Measurements from ENCODE around the gene PCDHAC2. TPM values are rescaled to one million over a fixed set of nuclear protein-coding genes. Genes with fewer than 3 reads are reported as not detected.

The PCDHAC2 gene
- total RNA-seq, 2 donors from 2014 or later = not detected

DNA sequence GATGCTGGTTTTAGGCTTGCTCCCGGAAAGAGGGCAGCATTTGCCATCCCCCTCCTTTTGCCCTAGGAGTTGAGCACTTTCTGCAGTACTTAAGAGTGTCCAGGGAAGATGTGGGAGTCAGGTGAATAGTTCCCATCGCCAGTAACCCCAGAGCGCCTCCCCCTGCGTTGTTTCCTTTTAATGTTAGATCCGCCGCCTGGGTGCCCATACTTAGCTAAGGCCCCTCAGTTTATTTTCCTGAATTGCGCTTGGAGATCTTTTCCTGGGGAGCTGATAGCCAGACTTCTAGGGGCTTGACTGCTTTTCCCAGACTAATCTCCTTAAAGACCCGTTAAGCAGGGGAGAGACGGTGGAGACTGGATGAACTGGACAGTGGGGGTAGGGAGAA, 377 bp upstream of the PCDHAC2 start:
- Mint-ChIP-seq H3K27me3 (peaks cover 64% of the 10 kb centered on the region), H3K4me1 (peaks cover 5% of the 10 kb centered on the region), H3K36me3 (ENCODE audit: low read depth) (peaks cover 2% of the 10 kb centered on the region), H3K4me3 (peak overlapping the region; percentile 64), H3K27ac (no peak overlapping the region)
- DNase-seq (no peak), ATAC-seq (no peak)
- H3K9me3 ChIP-seq (ENCODE audit: control insufficient read depth, low read length, poor library complexity, severe bottlenecking) = no peaks in the 10 kb centered on the region

DNA sequence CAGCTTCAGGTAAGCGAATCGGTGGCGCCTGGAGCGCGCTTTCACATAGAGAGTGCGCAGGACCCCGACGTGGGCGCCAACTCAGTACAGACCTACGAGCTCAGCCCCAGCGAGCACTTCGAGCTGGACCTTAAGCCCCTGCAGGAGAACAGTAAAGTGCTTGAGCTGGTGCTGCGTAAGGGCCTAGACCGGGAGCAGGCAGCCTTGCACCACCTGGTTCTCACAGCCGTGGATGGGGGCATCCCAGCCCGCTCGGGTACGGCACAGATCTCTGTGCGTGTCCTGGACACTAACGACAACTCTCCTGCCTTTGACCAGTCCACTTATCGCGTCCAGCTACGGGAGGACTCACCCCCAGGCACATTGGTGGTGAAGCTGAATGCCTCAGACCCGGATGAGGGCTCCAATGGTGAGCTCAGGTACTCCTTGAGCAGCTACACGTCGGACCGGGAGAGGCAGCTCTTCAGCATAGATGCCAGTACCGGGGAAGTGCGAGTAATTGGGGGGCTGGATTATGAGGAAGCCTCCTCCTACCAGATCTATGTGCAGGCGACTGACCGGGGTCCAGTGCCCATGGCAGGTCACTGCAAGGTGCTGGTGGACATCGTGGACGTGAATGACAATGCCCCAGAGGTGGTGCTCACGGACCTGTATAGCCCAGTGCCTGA, 1.1 kb downstream of the PCDHAC2 start:
- H3K36me3 Mint-ChIP-seq (ENCODE audit: low read depth) = peaks cover 2% of the 10 kb centered on the region
- H3K9me3 ChIP-seq (ENCODE audit: control insufficient read depth, low read length, poor library complexity, severe bottlenecking) = no peaks in the 10 kb centered on the region
- peak overlapping the region; percentile 19 for H3K4me3 Mint-ChIP-seq
- H3K27me3 Mint-ChIP-seq = peaks cover 65% of the 10 kb centered on the region
- H3K4me1 Mint-ChIP-seq = peaks cover 5% of the 10 kb centered on the region
- ATAC-seq = no peak
- no peak overlapping the region for H3K27ac Mint-ChIP-seq
- DNase-seq = no peak

DNA sequence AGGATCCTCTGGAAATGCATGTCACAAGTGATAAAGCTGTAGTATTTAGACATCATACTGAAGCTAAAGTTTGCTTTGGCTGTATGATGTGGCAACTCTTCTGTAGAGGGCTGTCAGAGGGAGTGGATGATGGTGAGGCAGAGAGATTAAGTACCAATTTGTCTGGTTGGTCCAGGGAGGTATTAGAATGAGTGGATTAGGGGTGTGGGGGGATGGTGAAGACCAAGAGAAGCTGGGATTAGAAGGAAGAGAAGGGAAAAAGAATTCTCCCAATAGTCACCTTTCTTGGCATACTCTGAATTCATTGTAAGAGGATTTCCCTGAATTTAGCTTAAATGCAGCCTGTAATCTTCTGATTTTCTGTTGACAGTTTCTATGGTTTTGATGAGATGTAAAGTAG, 3.6 kb downstream of the PCDHAC2 start:
- Mint-ChIP-seq H3K36me3 (ENCODE audit: low read depth) (peaks cover 2% of the 10 kb centered on the region), H3K4me3 (no peak overlapping the region), H3K27me3 (peaks cover 51% of the 10 kb centered on the region), H3K27ac (no peak overlapping the region), H3K4me1 (peaks cover 5% of the 10 kb centered on the region)
- no peaks in the 10 kb centered on the region for H3K9me3 ChIP-seq (ENCODE audit: control insufficient read depth, low read length, poor library complexity, severe bottlenecking)
- ATAC-seq (no peak), DNase-seq (no peak)

DNA sequence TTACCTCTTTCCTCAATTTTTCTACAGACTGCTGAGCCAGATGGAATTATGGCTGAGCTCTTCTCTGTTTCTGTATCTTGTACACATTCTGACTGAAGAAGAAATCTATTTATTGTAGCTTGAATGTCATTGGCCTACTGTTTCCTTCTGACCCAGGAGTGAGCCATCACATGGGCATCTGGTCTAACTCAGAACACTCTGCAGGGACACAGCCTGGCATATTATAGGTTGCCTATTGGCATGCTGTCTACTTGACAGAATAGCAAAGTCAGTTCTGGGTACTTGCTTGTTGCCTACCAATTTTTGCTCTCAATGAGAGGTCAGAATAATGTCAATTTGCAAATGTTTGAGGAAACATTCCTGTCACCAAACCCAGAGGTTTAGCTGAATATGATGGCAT, 7.3 kb downstream of the PCDHAC2 start:
- H3K36me3 Mint-ChIP-seq (ENCODE audit: low read depth) = no peaks in the 10 kb centered on the region
- peaks cover 2% of the 10 kb centered on the region for H3K4me1 Mint-ChIP-seq
- ATAC-seq (no peak), DNase-seq (no peak)
- no peak overlapping the region for H3K27ac Mint-ChIP-seq
- H3K27me3 Mint-ChIP-seq = peaks cover 34% of the 10 kb centered on the region
- no peak overlapping the region for H3K4me3 Mint-ChIP-seq
- H3K9me3 ChIP-seq (ENCODE audit: control insufficient read depth, low read length, poor library complexity, severe bottlenecking) = no peaks in the 10 kb centered on the region

- Mint-ChIP-seq H3K4me3 (no peak overlapping the region), H3K4me1 (no peaks in the 10 kb centered on the region), H3K27ac (no peak overlapping the region), H3K36me3 (ENCODE audit: low read depth) (no peaks in the 10 kb centered on the region), H3K27me3 (peaks cover 12% of the 10 kb centered on the region)
- ATAC-seq (no peak), DNase-seq (no peak)
- H3K9me3 ChIP-seq (ENCODE audit: control insufficient read depth, low read length, poor library complexity, severe bottlenecking) = no peaks in the 10 kb centered on the region
Observed at GRCh38 chr5:140977003-140977402, 10.7 kb downstream of the PCDHAC2 start.

DNA sequence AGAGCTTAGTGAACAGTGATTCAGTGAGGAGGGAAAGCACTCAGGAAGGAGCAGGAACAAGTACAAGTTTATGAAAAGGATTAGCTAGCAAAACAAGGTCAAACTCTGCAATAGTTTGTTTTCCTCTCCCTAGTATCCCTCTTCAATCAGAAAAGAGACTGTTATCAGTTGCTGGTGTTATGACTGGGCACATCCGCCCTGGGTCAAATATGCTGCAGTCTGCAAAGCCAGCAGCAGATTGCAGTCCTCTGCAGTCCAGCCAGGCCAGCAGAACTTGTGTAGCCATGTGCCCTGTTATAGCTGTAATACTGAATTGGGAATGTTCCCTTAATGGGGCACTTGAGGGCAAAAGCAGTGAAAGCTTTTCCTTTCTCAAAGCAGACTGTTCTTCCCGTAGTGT, 12.0 kb downstream of the PCDHAC2 start:
- DNase-seq = no peak
- no peaks in the 10 kb centered on the region for H3K9me3 ChIP-seq (ENCODE audit: control insufficient read depth, low read length, poor library complexity, severe bottlenecking)
- Mint-ChIP-seq H3K27me3 (peaks cover 12% of the 10 kb centered on the region), H3K27ac (no peak overlapping the region), H3K4me3 (no peak overlapping the region), H3K4me1 (no peaks in the 10 kb centered on the region), H3K36me3 (ENCODE audit: low read depth) (no peaks in the 10 kb centered on the region)
- ATAC-seq = no peak

GRCh38 chr5:140978983-140979382, 12.7 kb downstream of the PCDHAC2 start:
- ATAC-seq = no peak
- no peak overlapping the region for H3K4me3 Mint-ChIP-seq
- peaks cover 12% of the 10 kb centered on the region for H3K27me3 Mint-ChIP-seq
- H3K36me3 Mint-ChIP-seq (ENCODE audit: low read depth) = no peaks in the 10 kb centered on the region
- no peak overlapping the region for H3K27ac Mint-ChIP-seq
- no peak for DNase-seq
- no peaks in the 10 kb centered on the region for H3K4me1 Mint-ChIP-seq
- no peaks in the 10 kb centered on the region for H3K9me3 ChIP-seq (ENCODE audit: control insufficient read depth, low read length, poor library complexity, severe bottlenecking)

GRCh38 chr5:140982083-140982716, 15.9 kb downstream of the PCDHAC2 start:
- no peaks in the 10 kb centered on the region for H3K9me3 ChIP-seq (ENCODE audit: control insufficient read depth, low read length, poor library complexity, severe bottlenecking)
- Mint-ChIP-seq H3K36me3 (ENCODE audit: low read depth) (no peaks in the 10 kb centered on the region), H3K27ac (no peak overlapping the region), H3K27me3 (peaks cover 26% of the 10 kb centered on the region), H3K4me1 (no peaks in the 10 kb centered on the region), H3K4me3 (no peak overlapping the region)
- ATAC-seq = no peak
- DNase-seq = no peak

GRCh38 chr5:140986117-140986521, 19.8 kb downstream of the PCDHAC2 start:
- no peak for ATAC-seq
- H3K9me3 ChIP-seq (ENCODE audit: control insufficient read depth, low read length, poor library complexity, severe bottlenecking) = no peaks in the 10 kb centered on the region
- Mint-ChIP-seq H3K36me3 (ENCODE audit: low read depth) (no peaks in the 10 kb centered on the region), H3K27ac (no peak overlapping the region), H3K4me3 (no peak overlapping the region), H3K27me3 (peaks cover 37% of the 10 kb centered on the region), H3K4me1 (no peaks in the 10 kb centered on the region)
- DNase-seq = no peak

DNA sequence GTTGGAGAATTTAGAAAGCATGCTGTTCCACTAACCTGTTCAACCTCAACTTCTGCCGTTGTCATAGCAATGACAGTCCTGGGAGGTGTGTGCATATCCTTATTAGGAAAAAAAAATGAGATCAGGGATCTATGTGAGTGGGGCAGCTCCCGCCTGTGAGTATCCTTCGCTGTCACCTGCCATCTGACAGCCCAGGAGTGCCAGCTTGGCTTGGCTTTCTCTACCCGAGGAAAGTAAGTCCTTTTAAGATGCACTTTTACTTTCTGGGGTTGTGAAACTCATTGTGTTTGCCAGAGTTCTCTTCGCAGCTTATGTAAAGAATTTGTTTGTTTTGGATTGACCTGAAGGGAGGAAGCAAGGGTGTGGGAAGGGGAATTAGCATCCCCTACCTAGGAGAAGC, 21.8 kb downstream of the PCDHAC2 start:
- Mint-ChIP-seq H3K4me1 (no peaks in the 10 kb centered on the region), H3K27me3 (peaks cover 37% of the 10 kb centered on the region), H3K4me3 (no peak overlapping the region), H3K36me3 (ENCODE audit: low read depth) (no peaks in the 10 kb centered on the region), H3K27ac (no peak overlapping the region)
- ATAC-seq (no peak), DNase-seq (no peak)
- no peaks in the 10 kb centered on the region for H3K9me3 ChIP-seq (ENCODE audit: control insufficient read depth, low read length, poor library complexity, severe bottlenecking)

- Mint-ChIP-seq H3K4me3 (no peak overlapping the region), H3K4me1 (no peaks in the 10 kb centered on the region), H3K27ac (no peak overlapping the region), H3K27me3 (peaks cover 38% of the 10 kb centered on the region), H3K36me3 (ENCODE audit: low read depth) (no peaks in the 10 kb centered on the region)
- no peaks in the 10 kb centered on the region for H3K9me3 ChIP-seq (ENCODE audit: control insufficient read depth, low read length, poor library complexity, severe bottlenecking)
- ATAC-seq (no peak), DNase-seq (no peak)
Observed at GRCh38 chr5:140988608-140989007, 22.3 kb downstream of the PCDHAC2 start.

- H3K36me3 Mint-ChIP-seq (ENCODE audit: low read depth) = no peaks in the 10 kb centered on the region
- ATAC-seq (no peak), DNase-seq (no peak)
- H3K4me3 Mint-ChIP-seq = peak overlapping the region; percentile 22
- H3K9me3 ChIP-seq (ENCODE audit: control insufficient read depth, low read length, poor library complexity, severe bottlenecking) = no peaks in the 10 kb centered on the region
- no peaks in the 10 kb centered on the region for H3K4me1 Mint-ChIP-seq
- H3K27ac Mint-ChIP-seq = no peak overlapping the region
- H3K27me3 Mint-ChIP-seq = peaks cover 46% of the 10 kb centered on the region
Observed at GRCh38 chr5:140989254-140990020, 23.2 kb downstream of the PCDHAC2 start.

DNA sequence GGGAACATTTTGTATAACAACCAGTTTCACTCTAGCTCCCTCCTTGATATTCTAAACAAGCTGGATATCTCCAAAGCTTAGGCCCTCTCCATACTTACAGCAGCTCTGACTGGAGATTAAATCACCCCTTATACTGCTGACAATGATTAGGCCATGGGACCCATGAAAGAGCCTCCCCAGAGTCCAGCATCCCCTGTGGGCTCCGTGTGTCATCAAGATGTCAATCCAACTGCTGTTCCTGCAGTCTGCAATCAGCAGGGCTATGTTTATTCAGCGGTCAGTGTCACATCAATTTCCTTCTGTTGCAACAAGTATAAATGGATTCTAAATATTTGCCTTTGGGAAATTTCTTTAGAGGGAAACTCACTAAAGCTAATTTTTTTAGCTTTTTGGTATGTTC, 26.6 kb downstream of the PCDHAC2 start:
- H3K27me3 Mint-ChIP-seq = peaks cover 33% of the 10 kb centered on the region
- H3K4me1 Mint-ChIP-seq = no peaks in the 10 kb centered on the region
- no peak overlapping the region for H3K27ac Mint-ChIP-seq
- ATAC-seq = no peak
- no peaks in the 10 kb centered on the region for H3K9me3 ChIP-seq (ENCODE audit: control insufficient read depth, low read length, poor library complexity, severe bottlenecking)
- no peak for DNase-seq
- no peak overlapping the region for H3K4me3 Mint-ChIP-seq
- no peaks in the 10 kb centered on the region for H3K36me3 Mint-ChIP-seq (ENCODE audit: low read depth)
